Karpas-422 (cell line): ENCODE results near the gene PRC1. TPM values are rescaled to one million over a fixed set of nuclear protein-coding genes. Genes with fewer than 3 reads are reported as not detected.
"Not testable (repeated sequence)": the region's sequence is repeated elsewhere in the genome, so short reads cannot be mapped to it uniquely, and the experiment has no call there.

ENCODE experiments used
- DNase-seq: peaks from one replicate; pipeline ENCODE4 v3.0.0-alpha.2; 2015
- H2AFZ ChIP-seq: fragments of 200-600 bp; sonication (generic); 2 replicates; pipeline ENCODE4 v1.6.1; 2014; ENCODE audit warnings: antibody characterized with exemption, low read length, mixed read lengths
- H3K27ac ChIP-seq: fragments of 200-600 bp; sonication (generic); 2 replicates; pipeline ENCODE4 v1.5.1; 2014; ENCODE audit warnings: mild to moderate bottlenecking, low read length, moderate library complexity
- H3K27me3 ChIP-seq: fragments of 200-600 bp; sonication (generic); 2 replicates; pipeline ENCODE4 v1.6.1; 2014; ENCODE audit warnings: low read length, mixed read lengths
- H3K36me3 ChIP-seq: fragments of 200-600 bp; sonication (generic); 2 replicates; pipeline ENCODE4 v1.6.1; 2014; ENCODE audit warnings: low read length, mixed read lengths; ENCODE audit not compliant: insufficient read depth
- H3K4me1 ChIP-seq: fragments of 200-600 bp; sonication (generic); 2 replicates; pipeline ENCODE4 v1.6.1; 2014; ENCODE audit warnings: mild to moderate bottlenecking, low read length, mixed read lengths
- H3K4me2 ChIP-seq: fragments of 200-600 bp; sonication (generic); 2 replicates; pipeline ENCODE4 v1.6.1; 2014; ENCODE audit warnings: low read length, low read depth, mild to moderate bottlenecking; ENCODE audit not compliant: poor library complexity, severe bottlenecking
- H3K4me3 ChIP-seq: fragments of 200-600 bp; sonication (generic); 2 replicates; pipeline ENCODE4 v1.5.1; 2014; ENCODE audit warnings: mild to moderate bottlenecking, antibody characterized with exemption, low read length, mixed read lengths
- H3K79me2 ChIP-seq: fragments of 200-600 bp; sonication (generic); 2 replicates; pipeline ENCODE4 v1.6.1; 2014; ENCODE audit warnings: mild to moderate bottlenecking, low read length, mixed read lengths
- H3K9ac ChIP-seq: fragments of 200-600 bp; sonication (generic); 2 replicates; pipeline ENCODE4 v1.6.0; 2014; ENCODE audit warnings: low read length
- H3K9me2 ChIP-seq: fragments of 200-600 bp; sonication (generic), shearing (Covaris generic); replicated peaks from 2 replicates; pipeline ENCODE4 v1.6.0; 2014; ENCODE audit warnings: mild to moderate bottlenecking, low read length, moderate library complexity; ENCODE audit not compliant: insufficient read depth
- H3K9me3 ChIP-seq: fragments of 300-700, 200-600 bp; sonication (generic); 2 replicates; pipeline ENCODE4 v1.6.1; 2014; ENCODE audit warnings: low read length, mixed read lengths
- H4K20me1 ChIP-seq: fragments of 200-600 bp; sonication (generic); 2 replicates; pipeline ENCODE4 v1.6.1; 2014; ENCODE audit warnings: mild to moderate bottlenecking, antibody characterized with exemption, low read length, low read depth; ENCODE audit not compliant: insufficient read depth
- total RNA-seq: library from RNA; depleted of rRNA; stranded (reverse); fragments of >200 nt; shearing (Covaris generic); gene quantifications from 2 replicates; pipeline ENCODE4 v1.2.3, GENCODE V29; 2014; ENCODE audit warnings: low replicate concordance

Gene PRC1
- total RNA-seq, 1 experiment from 2014 or later: 87.5 TPM

- Histone ChIP-seq H3K9me3 (no peaks in the 10 kb centered on the region), H3K36me3 (no peaks in the 10 kb centered on the region), H4K20me1 (no peaks in the 10 kb centered on the region), H2AFZ (no peak overlapping the region), H3K4me2 (peak overlapping the region; percentile 98), H3K4me1 (peaks cover 24% of the 10 kb centered on the region), H3K9ac (no peak overlapping the region), H3K27me3 (no peaks in the 10 kb centered on the region), H3K4me3 (no peak overlapping the region), H3K27ac (no peak overlapping the region), H3K9me2 (no peaks in the 10 kb centered on the region), H3K79me2 (peaks cover 37% of the 10 kb centered on the region)
- no peak for DNase-seq
These were observed 29.4 kb upstream of the PRC1 start for GRCh38 chr15:91023720-91024119.

GRCh38 chr15:91022832-91023129 lies 28.4 kb upstream of the PRC1 start:
- Histone ChIP-seq H3K4me3 (peak overlapping the region; percentile 94), H3K9ac (peak overlapping the region; percentile 97)

GRCh38 chr15:91022075-91022831 lies 27.9 kb upstream of the PRC1 start, which contains the start of gene VPS33B:
Gene VPS33B (minus strand): TSS chr15:91022594. CDS start chr15:91022249, 345 bp downstream.
- H3K4me3 ChIP-seq: peak within 1 kb of the TSS; percentile 94
- peak within 1 kb of the TSS; percentile 80 for H2AFZ ChIP-seq
- peak; percentile 91 for DNase-seq
- H3K79me2 ChIP-seq: peaks cover 50% of the 10 kb centered on the region
- peak within 1 kb of the TSS; percentile 55 for H3K27ac ChIP-seq
- peak within 1 kb of the TSS; percentile 98 for H3K4me2 ChIP-seq
- H3K9me3 ChIP-seq: no peaks in the 10 kb centered on the region
- no peaks in the 10 kb centered on the region for H3K36me3 ChIP-seq
- peaks cover 24% of the 10 kb centered on the region for H3K4me1 ChIP-seq
- H3K9ac ChIP-seq: peak within 1 kb of the TSS; percentile 97
- no peaks in the 10 kb centered on the region for H4K20me1 ChIP-seq
- H3K9me2 ChIP-seq: no peaks in the 10 kb centered on the region
- H3K27me3 ChIP-seq: no peaks in the 10 kb centered on the region

More at GRCh38 chr15:91022832-91023129, 28.4 kb upstream of the PRC1 start:
- H4K20me1 ChIP-seq: no peaks in the 10 kb centered on the region
- H3K9me2 ChIP-seq: no peaks in the 10 kb centered on the region
- no peaks in the 10 kb centered on the region for H3K36me3 ChIP-seq
- H3K4me2 ChIP-seq: peak overlapping the region; percentile 98
- H3K27ac ChIP-seq: no peak overlapping the region
- H3K9me3 ChIP-seq: no peaks in the 10 kb centered on the region
- no peak for DNase-seq
- peak overlapping the region; percentile 80 for H2AFZ ChIP-seq
- H3K79me2 ChIP-seq: peaks cover 47% of the 10 kb centered on the region
- peaks cover 24% of the 10 kb centered on the region for H3K4me1 ChIP-seq
- H3K27me3 ChIP-seq: no peaks in the 10 kb centered on the region

- peaks cover 24% of the 10 kb centered on the region for H3K4me1 ChIP-seq
- H2AFZ ChIP-seq: peak overlapping the region; percentile 80; the same call in 1 of the 2 replicates
- no peaks in the 10 kb centered on the region for H3K36me3 ChIP-seq
- H3K9me2 ChIP-seq: no peaks in the 10 kb centered on the region
- peak overlapping the region; percentile 98 for H3K4me2 ChIP-seq
- H3K27me3 ChIP-seq: no peaks in the 10 kb centered on the region
- H3K27ac ChIP-seq: peak overlapping the region; percentile 55
- H3K9ac ChIP-seq: peak overlapping the region; percentile 97
- peak overlapping the region; percentile 94 for H3K4me3 ChIP-seq
- H3K79me2 ChIP-seq: peaks cover 54% of the 10 kb centered on the region
- H4K20me1 ChIP-seq: no peaks in the 10 kb centered on the region
- no peaks in the 10 kb centered on the region for H3K9me3 ChIP-seq
- peak; percentile 68 for DNase-seq
These were observed 27.3 kb upstream of the PRC1 start for GRCh38 chr15:91021516-91022074.

- Histone ChIP-seq H3K27ac (no peak overlapping the region), H3K4me3 (no peak overlapping the region), H3K36me3 (no peaks in the 10 kb centered on the region), H3K4me1 (peaks cover 22% of the 10 kb centered on the region), H4K20me1 (no peaks in the 10 kb centered on the region), H3K9me3 (no peaks in the 10 kb centered on the region), H3K9me2 (no peaks in the 10 kb centered on the region), H2AFZ (no peak overlapping the region), H3K79me2 (peaks cover 53% of the 10 kb centered on the region), H3K4me2 (no peak overlapping the region), H3K9ac (no peak overlapping the region), H3K27me3 (no peaks in the 10 kb centered on the region)
- no peak for DNase-seq
These were observed 23.8 kb upstream of the PRC1 start for GRCh38 chr15:91018158-91018557.

- H3K79me2 ChIP-seq: peaks cover 49% of the 10 kb centered on the region
- H3K9me2 ChIP-seq: no peaks in the 10 kb centered on the region
- no peaks in the 10 kb centered on the region for H3K36me3 ChIP-seq
- no peak overlapping the region for H3K9ac ChIP-seq
- no peak overlapping the region for H3K4me3 ChIP-seq
- no peak overlapping the region for H3K27ac ChIP-seq
- no peaks in the 10 kb centered on the region for H3K27me3 ChIP-seq
- H3K4me1 ChIP-seq: peaks cover 18% of the 10 kb centered on the region
- no peak for DNase-seq
- H3K9me3 ChIP-seq: no peaks in the 10 kb centered on the region
- no peaks in the 10 kb centered on the region for H4K20me1 ChIP-seq
- no peak overlapping the region for H2AFZ ChIP-seq
- H3K4me2 ChIP-seq: no peak overlapping the region
These were observed 23.4 kb upstream of the PRC1 start for GRCh38 chr15:91017716-91018115.

DNA sequence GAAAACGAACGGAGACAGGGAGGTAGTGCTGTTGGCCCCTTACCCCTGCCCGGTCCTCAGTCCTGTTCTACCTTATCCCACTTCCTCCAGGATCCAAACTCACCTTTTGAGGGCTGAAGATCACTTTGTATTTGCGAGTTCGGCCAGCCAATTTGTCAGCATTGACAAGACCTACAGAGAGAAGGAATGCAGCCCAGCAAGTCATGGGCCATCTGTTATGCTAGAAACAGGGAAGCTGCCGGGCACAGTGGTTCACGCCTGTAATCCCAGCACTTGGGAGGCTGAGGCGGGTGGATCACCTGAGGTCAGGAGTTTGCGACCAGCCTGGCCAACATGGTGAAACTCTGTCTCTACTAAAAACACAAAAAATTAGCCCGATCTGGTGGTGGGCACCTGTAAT lies 19.4 kb upstream of the PRC1 start:
- H4K20me1 ChIP-seq, H2AFZ ChIP-seq, H3K36me3 ChIP-seq, H3K9me2 ChIP-seq, H3K4me2 ChIP-seq, DNase-seq, H3K9me3 ChIP-seq, H3K27ac ChIP-seq, H3K27me3 ChIP-seq, H3K9ac ChIP-seq, H3K4me1 ChIP-seq, H3K4me3 ChIP-seq: not testable (repeated sequence)
- peaks cover 17% of the 10 kb centered on the region for H3K79me2 ChIP-seq

- Histone ChIP-seq H3K4me1 (no peaks in the 10 kb centered on the region), H3K27me3 (no peaks in the 10 kb centered on the region), H3K79me2 (no peaks in the 10 kb centered on the region), H4K20me1 (no peaks in the 10 kb centered on the region), H3K4me3 (no peak overlapping the region), H3K4me2 (no peak overlapping the region), H2AFZ (no peak overlapping the region), H3K9me3 (no peaks in the 10 kb centered on the region), H3K9ac (no peak overlapping the region), H3K9me2 (no peaks in the 10 kb centered on the region), H3K36me3 (peaks cover 14% of the 10 kb centered on the region), H3K27ac (no peak overlapping the region)
- DNase-seq: no peak
These were observed 12.9 kb upstream of the PRC1 start for GRCh38 chr15:91007266-91007665.
